Esophagus squamous epithelium (tissue), 4 donors: ENCODE data around the gene SPSB1.

Source experiments
- POLR2A ChIP-seq, 4 donors: fragments of 450-650 bp; IDR thresholded peaks; one replicate each; pipeline ENCODE4 v1.6.1; 2017; ENCODE audit warnings: antibody characterized with exemption in 4 of 4, mild to moderate bottlenecking in 4 of 4, moderate library complexity in 3 of 4
- TF ChIP-seq, protein P1 (sequence below), 6 experiments: fragments of 450-650 bp in 4 of 6; fragments of 200-600 bp in 2 of 6; sonication (generic) in 2 of 6; IDR thresholded peaks; one replicate each; pipeline ENCODE4 v1.5.1; 2016 to 2019; ENCODE audit warnings: antibody characterized with exemption in 6 of 6, mild to moderate bottlenecking in 4 of 6, moderate library complexity in 4 of 6

DNA sequence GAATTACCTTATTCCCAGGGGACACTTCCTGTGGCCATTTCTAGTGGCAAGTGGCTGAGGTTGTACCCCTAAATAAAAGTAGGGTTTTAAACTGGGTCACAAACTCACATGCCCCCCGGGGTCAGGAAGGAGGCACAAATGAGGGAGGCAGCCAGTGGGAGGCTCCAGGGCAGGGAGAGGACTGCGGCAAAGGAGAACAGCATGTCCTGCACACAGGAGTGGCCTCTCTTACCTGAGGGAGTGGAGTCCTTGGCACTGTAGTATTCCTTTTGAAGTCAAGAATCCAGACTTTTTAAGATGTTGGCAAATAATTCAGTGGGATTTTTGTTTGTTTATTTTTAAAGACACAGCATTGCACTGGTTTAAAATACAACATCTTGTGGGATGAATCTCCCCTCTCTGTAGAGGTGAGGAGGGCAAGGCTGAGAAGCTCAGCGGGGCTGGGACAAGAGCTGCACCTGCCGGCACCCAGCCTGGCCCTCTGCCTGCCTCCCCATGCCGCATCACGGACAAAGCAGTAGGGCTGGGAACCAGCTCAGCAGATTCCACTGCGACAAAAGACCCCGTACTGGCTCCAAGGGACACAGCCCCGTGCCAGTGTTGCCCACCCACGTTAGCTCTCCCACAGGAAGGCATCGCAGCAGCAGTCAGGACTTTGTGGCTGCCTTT is 22.2 kb downstream of the SPSB1 start:
- TF ChIP-seq, protein P1, sequence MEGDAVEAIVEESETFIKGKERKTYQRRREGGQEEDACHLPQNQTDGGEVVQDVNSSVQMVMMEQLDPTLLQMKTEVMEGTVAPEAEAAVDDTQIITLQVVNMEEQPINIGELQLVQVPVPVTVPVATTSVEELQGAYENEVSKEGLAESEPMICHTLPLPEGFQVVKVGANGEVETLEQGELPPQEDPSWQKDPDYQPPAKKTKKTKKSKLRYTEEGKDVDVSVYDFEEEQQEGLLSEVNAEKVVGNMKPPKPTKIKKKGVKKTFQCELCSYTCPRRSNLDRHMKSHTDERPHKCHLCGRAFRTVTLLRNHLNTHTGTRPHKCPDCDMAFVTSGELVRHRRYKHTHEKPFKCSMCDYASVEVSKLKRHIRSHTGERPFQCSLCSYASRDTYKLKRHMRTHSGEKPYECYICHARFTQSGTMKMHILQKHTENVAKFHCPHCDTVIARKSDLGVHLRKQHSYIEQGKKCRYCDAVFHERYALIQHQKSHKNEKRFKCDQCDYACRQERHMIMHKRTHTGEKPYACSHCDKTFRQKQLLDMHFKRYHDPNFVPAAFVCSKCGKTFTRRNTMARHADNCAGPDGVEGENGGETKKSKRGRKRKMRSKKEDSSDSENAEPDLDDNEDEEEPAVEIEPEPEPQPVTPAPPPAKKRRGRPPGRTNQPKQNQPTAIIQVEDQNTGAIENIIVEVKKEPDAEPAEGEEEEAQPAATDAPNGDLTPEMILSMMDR (IDR thresholded peaks at IDR 0.05), result no peak
- TF ChIP-seq POLR2A (IDR thresholded peaks at IDR 0.05), result no peak
